NCI-H748 (cell line): ENCODE measurements around the gene GDF10.

Experiments used
- DNase-seq: peaks from one replicate; lab custom pipeline; 2025; ENCODE audit not compliant: unreplicated experiment; lab: John Stamatoyannopoulos, UW

Gene GDF10

DNA sequence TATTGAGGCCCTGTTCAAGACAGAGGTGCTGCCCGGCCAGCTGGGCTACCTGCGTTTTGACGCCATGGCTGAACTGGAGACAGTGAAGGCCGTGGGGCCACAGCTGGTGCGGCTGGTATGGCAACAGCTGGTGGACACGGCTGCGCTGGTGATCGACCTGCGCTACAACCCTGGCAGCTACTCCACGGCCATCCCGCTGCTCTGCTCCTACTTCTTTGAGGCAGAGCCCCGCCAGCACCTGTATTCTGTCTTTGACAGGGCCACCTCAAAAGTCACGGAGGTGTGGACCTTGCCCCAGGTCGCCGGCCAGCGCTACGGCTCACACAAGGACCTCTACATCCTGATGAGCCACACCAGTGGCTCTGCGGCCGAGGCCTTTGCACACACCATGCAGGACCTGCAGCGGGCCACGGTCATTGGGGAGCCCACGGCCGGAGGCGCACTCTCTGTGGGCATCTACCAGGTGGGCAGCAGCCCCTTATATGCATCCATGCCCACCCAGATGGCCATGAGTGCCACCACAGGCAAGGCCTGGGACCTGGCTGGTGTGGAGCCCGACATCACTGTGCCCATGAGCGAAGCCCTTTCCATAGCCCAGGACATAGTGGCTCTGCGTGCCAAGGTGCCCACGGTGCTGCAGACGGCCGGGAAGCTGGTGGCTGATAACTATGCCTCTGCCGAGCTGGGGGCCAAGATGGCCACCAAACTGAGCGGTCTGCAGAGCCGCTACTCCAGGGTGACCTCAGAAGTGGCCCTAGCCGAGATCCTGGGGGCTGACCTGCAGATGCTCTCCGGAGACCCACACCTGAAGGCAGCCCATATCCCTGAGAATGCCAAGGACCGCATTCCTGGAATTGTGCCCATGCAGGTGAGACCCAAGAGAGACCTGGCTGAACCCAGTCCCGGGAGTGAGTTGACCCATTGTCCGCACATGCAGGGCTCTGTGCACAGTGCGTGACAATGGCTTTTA is 51.0 kb downstream of the GDF10 start:
- DNase-seq: no peak

DNA sequence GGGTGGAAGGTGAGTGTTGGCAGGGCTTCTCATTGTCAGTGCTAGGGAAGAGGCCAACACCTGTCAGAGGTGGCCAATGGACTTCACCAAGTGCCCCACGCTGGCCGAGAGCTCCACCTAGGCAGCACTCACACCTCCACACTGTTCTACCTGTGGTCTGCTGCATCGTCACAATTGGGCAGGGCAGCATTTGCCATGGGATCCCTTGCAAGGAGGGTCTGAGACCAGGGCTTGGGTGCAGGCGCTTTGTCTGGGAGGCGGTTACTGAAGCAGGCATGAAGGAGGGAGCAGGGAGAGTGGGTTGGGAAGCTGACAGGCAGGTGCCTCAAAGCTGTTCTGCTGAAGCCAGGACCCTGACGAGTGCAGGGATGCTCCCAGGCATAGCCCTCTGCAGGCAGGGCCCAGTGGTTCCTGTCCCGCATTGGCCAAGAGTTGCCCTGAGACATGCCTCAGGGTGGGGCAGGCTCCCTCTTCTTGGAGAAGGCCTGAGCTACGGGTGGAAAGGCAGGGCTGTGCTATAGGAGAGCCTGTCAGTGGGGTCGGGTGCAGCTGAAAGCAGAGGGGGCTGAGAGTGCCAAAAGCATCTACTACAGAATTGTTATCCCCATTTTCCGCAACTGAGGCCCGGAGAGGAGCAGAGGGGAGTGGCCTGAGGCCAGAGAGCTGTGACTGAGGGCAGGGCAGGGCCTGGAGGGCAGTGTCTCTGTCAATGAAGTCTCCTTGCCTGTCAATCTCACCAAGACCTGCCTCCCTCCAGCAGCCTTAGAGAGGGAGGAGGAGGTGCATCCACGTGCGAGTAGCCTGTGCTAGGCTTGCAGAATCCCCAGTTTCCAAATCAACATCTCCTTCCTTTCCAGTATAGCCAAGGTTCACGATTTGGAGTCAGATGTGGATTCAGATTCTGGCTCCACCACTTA is 52.2 kb downstream of the GDF10 start:
- no peak for DNase-seq

DNA sequence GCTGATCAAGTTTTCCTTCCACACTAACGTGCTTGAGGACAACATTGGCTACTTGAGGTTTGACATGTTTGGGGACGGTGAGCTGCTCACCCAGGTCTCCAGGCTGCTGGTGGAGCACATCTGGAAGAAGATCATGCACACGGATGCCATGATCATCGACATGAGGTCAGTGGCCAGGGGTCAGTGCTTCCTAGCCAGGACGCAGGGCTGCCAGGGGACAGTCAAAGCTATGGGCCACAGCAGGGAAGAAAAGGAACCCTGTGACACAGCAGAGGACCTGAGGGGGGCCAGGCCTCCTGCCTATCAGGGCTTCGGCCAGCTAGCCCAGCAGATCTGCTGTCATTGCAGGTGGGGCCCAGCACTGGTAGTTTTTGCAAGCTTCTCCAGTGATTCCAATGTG is 53.4 kb downstream of the GDF10 start:
- no peak for DNase-seq

DNA sequence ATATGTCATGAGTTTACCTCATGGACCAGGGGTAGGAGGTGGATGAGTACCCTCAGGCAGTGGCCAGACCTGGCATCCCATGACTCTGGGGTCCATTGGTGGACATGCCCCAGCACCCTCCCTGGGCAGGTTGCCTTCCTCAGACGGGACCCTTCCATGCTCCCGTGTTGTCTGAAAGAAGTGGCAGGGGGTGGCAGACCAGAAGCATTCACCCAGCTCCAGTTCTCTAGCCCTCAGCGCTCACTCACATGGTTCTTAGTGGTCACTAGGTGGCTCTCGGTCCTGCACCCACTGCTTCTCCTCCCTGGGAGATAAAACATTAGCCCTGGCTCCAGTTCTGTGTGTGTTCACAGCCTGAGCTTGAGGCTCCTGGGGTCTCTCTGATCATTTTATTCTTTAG is 54.2 kb downstream of the GDF10 start:
- DNase-seq: no peak

DNA sequence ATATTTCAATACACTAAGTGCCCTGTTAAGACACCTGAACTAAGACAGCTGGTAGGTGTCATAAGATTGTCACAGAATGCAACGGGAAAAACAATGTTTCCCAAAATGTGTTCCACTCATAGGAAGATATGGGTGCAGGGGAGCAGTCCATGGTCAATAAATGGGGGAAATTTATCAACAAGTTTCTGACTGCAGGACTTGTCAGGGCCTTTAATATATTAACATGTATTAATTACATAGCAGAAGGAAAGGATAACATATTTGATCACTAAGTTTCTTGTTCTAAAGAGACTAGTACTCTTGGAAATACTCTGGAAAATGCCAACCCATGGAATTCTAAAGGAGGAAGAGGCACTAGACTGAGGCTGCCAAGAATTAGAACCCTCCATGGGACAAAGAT is 54.9 kb downstream of the GDF10 start:
- DNase-seq: no peak

DNA sequence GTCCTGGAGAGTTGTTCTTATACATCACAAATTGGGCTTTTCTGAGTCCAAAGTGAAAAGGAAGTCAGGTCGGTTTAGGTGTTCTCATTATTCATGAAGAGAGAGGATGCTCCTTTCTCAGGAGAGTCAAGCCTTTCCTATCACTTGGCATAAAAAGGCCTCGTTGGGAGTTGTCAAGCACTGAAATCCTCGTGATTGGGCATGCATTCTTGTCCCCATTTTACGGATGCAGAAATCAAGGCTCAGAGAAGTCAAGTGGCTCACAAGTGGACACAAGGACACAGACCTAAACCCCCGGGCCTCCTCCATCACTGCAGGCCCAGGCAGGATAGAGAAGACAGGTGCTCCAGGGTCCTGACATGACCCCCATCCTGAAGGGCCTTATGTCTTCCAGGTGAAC is 56.7 kb downstream of the GDF10 start:
- DNase-seq: no peak

DNA sequence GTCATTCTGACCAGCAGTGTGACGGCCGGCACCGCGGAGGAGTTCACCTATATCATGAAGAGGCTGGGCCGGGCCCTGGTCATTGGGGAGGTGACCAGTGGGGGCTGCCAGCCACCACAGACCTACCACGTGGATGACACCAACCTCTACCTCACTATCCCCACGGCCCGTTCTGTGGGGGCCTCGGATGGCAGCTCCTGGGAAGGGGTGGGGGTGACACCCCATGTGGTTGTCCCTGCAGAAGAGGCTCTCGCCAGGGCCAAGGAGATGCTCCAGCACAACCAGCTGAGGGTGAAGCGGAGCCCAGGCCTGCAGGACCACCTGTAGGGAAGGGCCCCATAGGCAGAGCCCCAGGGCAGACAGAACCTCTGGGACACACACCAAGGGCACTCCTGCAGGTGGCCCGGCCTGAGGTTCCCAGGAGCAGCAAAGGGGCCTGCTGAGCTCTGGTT is 57.2 kb downstream of the GDF10 start:
- no peak for DNase-seq

DNA sequence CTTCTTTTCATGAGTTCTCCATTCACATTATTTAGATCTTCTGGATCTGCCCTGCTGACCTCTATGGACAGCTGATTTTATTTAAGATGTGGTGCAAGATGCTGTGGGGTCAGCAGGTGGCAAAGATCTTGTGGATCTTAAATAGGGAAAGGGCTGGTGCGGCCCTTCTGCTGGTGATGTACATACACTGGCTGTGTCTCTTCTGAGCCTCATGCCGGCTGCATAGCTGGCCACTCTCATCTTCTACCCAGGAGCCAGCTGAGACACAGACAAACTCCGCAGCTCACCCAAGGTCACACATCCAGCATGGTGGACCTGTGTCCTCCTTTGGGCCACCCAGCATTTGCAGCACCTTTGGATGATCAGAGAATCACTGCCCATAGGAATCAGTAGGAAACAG is 57.9 kb downstream of the GDF10 start:
- DNase-seq: no peak

DNA sequence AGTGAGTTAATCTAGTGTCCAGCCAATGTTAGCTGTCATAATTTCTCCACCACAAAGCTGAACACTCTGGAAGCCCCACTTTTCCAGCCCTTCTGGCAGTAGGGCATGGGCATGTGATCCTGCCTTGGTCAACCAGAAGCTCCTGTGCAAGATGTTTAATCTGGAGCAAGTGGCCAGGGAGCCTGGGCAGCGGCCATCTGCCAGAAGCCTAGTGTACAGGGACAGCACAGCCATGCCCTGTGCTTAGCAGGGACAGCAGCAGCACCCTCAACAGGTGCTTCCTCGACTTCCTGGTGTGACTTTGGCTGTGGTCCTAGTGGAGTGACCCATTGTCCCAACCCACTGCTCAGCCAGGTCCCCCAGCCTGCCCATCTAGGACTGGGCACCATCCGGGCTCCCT is 58.5 kb downstream of the GDF10 start:
- DNase-seq: no peak

DNA sequence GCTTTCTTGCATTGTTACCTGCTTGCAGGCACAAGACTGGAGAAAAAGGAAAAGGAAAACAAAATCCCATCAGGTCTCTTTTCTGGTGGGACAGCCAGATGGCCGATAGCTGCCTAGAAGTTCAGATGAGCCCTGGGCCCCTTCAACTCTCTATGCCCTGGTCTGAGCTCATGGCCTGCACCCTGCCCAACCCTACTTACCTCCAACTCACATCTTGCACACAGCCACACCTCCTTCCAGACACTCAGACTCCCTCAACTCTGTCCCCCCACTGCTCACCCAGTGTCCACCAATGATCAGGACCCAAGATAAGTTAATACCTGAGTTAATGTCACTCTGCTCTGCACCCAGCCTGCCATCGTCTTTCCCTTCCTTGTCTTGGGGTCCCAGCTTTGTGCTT is 59.1 kb downstream of the GDF10 start:
- DNase-seq: no peak

DNA sequence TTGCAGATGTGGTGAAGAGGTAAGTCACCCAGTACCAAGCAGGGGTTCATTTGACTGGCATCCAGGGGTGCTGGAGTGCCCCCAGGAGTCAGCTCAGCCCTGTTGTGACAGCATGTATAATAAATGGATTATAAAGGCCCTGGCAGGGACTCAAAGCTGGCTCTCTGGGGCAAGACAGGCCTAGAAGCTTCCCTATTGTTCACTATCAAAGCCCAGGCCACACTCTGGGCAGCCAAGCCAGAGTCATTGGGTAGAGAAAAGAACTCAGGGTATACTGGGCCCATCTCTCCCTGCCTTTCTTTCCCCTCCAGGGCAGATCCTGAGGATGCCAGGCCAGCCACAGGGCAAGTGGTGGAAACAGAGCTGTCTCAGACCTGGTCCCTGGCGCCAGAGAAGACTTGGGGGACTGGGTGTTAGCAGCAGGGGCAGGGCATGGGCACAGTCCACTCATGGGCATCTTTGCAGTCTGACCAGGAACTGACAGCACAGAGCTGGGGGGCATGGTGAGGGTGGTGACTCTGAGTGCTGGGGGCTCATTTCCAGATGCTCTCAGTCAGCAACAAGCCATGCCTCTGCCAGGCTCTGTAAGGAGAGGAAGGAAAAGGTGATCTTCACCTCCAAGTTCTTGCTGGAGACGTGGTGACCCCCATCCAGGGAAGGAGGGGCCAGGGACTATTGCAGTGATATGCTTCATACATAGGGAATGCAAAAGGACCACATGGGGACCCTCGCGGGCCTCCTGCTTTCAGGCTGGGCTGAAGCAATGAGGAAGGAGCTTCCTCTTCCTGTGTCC is 59.8 kb downstream of the GDF10 start:
- no peak for DNase-seq

DNA sequence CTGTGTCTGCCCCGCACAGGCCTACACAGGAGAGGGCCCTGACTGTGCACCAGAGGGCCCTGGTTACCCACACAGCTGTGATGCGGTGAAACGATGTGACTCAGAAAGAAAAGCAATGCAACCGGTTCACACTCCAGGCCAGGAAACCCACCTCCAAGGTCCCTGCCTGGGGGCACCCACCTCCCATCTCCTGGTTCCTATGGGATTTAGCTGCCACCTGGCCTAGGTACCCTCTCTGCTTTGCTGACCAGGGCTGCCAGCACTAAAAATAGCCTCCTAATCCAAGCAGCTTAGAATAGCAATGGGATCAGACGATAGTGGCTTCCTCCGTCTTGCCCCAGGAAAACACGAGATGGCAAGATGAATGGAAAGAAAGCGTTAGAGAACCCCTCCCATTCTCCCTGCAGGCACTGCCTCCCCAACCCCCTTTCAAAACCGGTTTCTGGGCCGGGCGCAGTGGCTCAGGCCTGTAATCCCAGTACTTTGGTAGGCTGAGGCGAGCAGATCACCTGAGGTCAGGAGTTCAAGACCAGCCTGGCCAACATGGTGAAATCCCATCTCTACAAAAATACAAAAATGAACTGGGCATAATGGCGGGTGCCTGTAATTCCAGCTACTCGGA is 60.5 kb downstream of the GDF10 start:
- no peak for DNase-seq

DNA sequence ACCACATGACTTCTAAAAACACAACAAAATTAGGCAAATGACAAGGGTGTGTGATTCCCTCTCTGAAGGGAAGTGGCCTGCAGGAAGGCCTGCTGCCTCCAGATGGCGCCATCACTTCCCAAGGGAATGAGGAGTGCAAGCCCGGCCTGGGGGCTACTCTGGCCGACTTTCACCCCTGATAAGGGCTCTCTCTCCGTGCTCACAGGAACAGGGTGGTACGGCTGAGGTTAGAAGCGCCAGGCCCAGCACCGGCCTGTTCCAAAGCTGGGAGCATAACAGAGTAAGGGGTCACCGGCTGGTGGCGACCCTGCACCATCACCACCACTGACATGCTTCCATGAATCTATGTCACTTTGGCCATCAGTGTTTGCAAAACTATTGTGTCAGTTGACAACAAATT is 61.3 kb downstream of the GDF10 start:
- peak; percentile 51 for DNase-seq

- no peak for DNase-seq
Measured at GRCh38 chr10:47362199-47362598, 62.2 kb downstream of the GDF10 start.
